Measurements from ENCODE around the gene RNF43.

DNA sequence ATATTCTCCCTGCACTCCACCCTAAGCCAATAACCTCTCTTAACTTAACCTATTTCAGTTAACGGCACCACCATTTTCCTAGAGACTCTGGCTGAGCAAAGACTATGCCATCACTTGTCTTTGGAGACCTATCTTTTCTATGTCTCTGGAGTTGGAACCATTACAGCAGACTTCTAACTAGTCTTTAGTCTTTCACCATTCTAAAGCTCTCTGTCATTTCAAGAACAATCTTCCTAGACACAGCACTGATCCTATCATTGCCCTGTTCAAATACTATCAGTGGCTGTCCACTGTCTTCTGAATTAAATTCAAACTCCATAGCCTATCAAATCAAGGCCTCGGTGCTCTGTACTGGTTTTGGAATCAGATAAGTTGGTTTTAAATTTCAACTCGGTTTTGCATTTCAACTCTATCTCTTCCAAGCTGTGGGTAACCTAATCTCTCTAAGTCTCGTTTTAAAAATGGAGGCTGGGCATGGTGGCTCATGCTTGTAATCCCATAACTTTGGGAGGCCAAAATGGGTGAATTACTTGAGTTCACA, 31.9 kb downstream of the RNF43 start:
- TF ChIP-seq, protein P1, sequence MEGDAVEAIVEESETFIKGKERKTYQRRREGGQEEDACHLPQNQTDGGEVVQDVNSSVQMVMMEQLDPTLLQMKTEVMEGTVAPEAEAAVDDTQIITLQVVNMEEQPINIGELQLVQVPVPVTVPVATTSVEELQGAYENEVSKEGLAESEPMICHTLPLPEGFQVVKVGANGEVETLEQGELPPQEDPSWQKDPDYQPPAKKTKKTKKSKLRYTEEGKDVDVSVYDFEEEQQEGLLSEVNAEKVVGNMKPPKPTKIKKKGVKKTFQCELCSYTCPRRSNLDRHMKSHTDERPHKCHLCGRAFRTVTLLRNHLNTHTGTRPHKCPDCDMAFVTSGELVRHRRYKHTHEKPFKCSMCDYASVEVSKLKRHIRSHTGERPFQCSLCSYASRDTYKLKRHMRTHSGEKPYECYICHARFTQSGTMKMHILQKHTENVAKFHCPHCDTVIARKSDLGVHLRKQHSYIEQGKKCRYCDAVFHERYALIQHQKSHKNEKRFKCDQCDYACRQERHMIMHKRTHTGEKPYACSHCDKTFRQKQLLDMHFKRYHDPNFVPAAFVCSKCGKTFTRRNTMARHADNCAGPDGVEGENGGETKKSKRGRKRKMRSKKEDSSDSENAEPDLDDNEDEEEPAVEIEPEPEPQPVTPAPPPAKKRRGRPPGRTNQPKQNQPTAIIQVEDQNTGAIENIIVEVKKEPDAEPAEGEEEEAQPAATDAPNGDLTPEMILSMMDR (IDR thresholded peaks at IDR 0.05) = no peak
- TF ChIP-seq EP300 (IDR thresholded peaks at IDR 0.05) = no peak
- TF ChIP-seq POLR2AphosphoS5 (IDR thresholded peaks at IDR 0.05) = no peak
